GM23338 (cell line): ENCODE results near the gene MTNR1B. TPM values are rescaled to one million over a fixed set of nuclear protein-coding genes. Genes with fewer than 3 reads are reported as not detected.

Source experiments
- ATAC-seq: fragments of 200-7000 bp; cut with Tn5 transposase; 3 replicates; pipeline ENCODE4 v1.9.1; 2020
- DNase-seq: peaks from one replicate; pipeline ENCODE4 v3.0.0-alpha.2; 2015; ENCODE audit warnings: low spot score
- H2AFZ ChIP-seq: fragments of 200-600 bp; sonication (generic); 2 replicates; pipeline ENCODE4 v1.8.0; 2016; ENCODE audit warnings: antibody characterized with exemption, mild to moderate bottlenecking, moderate library complexity
- H3F3A ChIP-seq: fragments of 200-600 bp; sonication (generic); replicated peaks from 2 replicates; pipeline ENCODE4 v1.8.0; 2017; ENCODE audit warnings: antibody characterized with exemption, mixed run types, low read depth
- H3K27ac ChIP-seq: fragments of 200-600 bp; sonication (generic); 2 replicates; pipeline ENCODE4 v1.6.1; 2016; ENCODE audit warnings: low read depth
- H3K27me3 ChIP-seq: fragments of 200-600 bp; sonication (generic); 2 replicates; pipeline ENCODE4 v1.8.0; 2016; ENCODE audit warnings: mild to moderate bottlenecking, mixed run types, moderate library complexity; ENCODE audit not compliant: insufficient read depth
- H3K36me3 ChIP-seq: fragments of 200-600 bp; sonication (generic); 2 replicates; pipeline ENCODE4 v1.8.0; 2016; ENCODE audit warnings: mild to moderate bottlenecking; ENCODE audit not compliant: insufficient read depth
- H3K4me1 ChIP-seq: fragments of 200-600 bp; sonication (generic); 2 replicates; pipeline ENCODE4 v1.8.0; 2016; ENCODE audit warnings: mild to moderate bottlenecking, moderate library complexity; ENCODE audit not compliant: insufficient read depth
- H3K4me2 ChIP-seq: fragments of 200-600 bp; sonication (generic); 2 replicates; pipeline ENCODE4 v1.7.1; 2017; ENCODE audit warnings: mixed run types
- H3K4me3 ChIP-seq: fragments of 200-600 bp; sonication (generic); 2 replicates; pipeline ENCODE4 v1.6.1; 2016; ENCODE audit warnings: mixed run types
- H3K79me2 ChIP-seq: fragments of 200-600 bp; sonication (generic); replicated peaks from 2 replicates; pipeline ENCODE4 v1.8.0; 2017; ENCODE audit warnings: mild to moderate bottlenecking; ENCODE audit not compliant: insufficient read depth
- H3K9me2 ChIP-seq: fragments of 200-600 bp; sonication (generic); 2 replicates; pipeline ENCODE4 v1.8.0; 2017; ENCODE audit not compliant: insufficient read depth
- H4K20me1 ChIP-seq: fragments of 200-600 bp; sonication (generic); replicated peaks from 2 replicates; pipeline ENCODE4 v1.8.0; 2017; ENCODE audit warnings: mild to moderate bottlenecking; ENCODE audit not compliant: insufficient read depth
- H3K27ac Mint-ChIP-seq: 2 replicates; pipeline ENCODE4 v1.8.0; 2020; ENCODE audit warnings: inconsistent platforms, mild to moderate bottlenecking, moderate library complexity, mixed read lengths
- H3K27me3 Mint-ChIP-seq: 3 replicates; pipeline ENCODE4 v1.8.0; 2022; ENCODE audit warnings: low read depth, mild to moderate bottlenecking, moderate library complexity, mixed read lengths, inconsistent platforms; ENCODE audit not compliant: insufficient read depth, poor library complexity
- H3K36me3 Mint-ChIP-seq: 3 replicates; pipeline ENCODE4 v1.8.0; 2021; ENCODE audit warnings: low read depth, mild to moderate bottlenecking, inconsistent platforms, moderate library complexity, mixed read lengths
- H3K4me1 Mint-ChIP-seq: 3 replicates; pipeline ENCODE4 v1.8.0; 2020; ENCODE audit warnings: mild to moderate bottlenecking, inconsistent platforms, mixed read lengths
- H3K4me3 Mint-ChIP-seq: 3 replicates; pipeline ENCODE4 v1.8.0; 2021; ENCODE audit warnings: moderate library complexity, mild to moderate bottlenecking, inconsistent platforms, mixed read lengths
- H3K9me3 Mint-ChIP-seq: 3 replicates; pipeline ENCODE4 v1.8.0; 2020; ENCODE audit warnings: moderate library complexity, mild to moderate bottlenecking, inconsistent platforms, mixed read lengths
- CREB1 ChIP-seq: fragments of 250-450 bp; sonication (Bioruptor Pico); IDR thresholded peaks from 2 replicates; pipeline ENCODE4 v1.5.0; 2020; ENCODE audit warnings: low read depth, mild to moderate bottlenecking, moderate library complexity
- CTCF ChIP-seq, 2 experiments: fragments of 200-600 bp in 1 of 2; sonication (generic) in 1 of 2; conservative IDR thresholded peaks; 2 replicates each; pipeline versions ENCODE4 v1.5.1 to v1.6.1; 2016 to 2017; ENCODE audit warnings: antibody characterized with exemption in 2 of 2, low read depth in 2 of 2, mild to moderate bottlenecking in 2 of 2, moderate library complexity in 1 of 2
- ETS1 ChIP-seq: IDR thresholded peaks from 2 replicates; pipeline ENCODE4 v1.6.1; 2016; ENCODE audit warnings: antibody characterized with exemption
- EZH2phosphoT487 ChIP-seq: fragments of 200-600 bp; sonication (generic); IDR thresholded peaks from one replicate; pipeline ENCODE4 v1.8.1; 2018; ENCODE audit warnings: antibody characterized with exemption; ENCODE audit not compliant: unreplicated experiment
- ZNF331 ChIP-seq: fragments of 250-450 bp; sonication (Bioruptor Pico); IDR thresholded peaks from 2 replicates; pipeline ENCODE4 v1.5.0; 2020; ENCODE audit warnings: low read depth, mild to moderate bottlenecking, moderate library complexity
- ZNF462 ChIP-seq: fragments of 250-450 bp; sonication (Bioruptor Pico); IDR thresholded peaks from 2 replicates; pipeline ENCODE4 v1.5.0; 2020; ENCODE audit warnings: mild to moderate bottlenecking, moderate library complexity
- polyA plus RNA-seq: library from polyadenylated mRNA; unstranded; fragments of >200 nt; fragmentation: Nextera tagmentation; extraction: Ambion mirVana; gene quantifications from 2 replicates; pipeline ENCODE4 v1.2.1, GENCODE V29; 2016
- total RNA-seq: library from RNA; depleted of rRNA; stranded (reverse); fragments of >200 nt; shearing (Covaris generic); gene quantifications from 2 replicates; pipeline ENCODE4 v1.2.3, GENCODE V29; 2014

MTNR1B gene
- total and polyA plus RNA-seq, 2 experiments from 2014 or later = not detected

GRCh38 chr11:92960886-92961285, 8.6 kb upstream of the MTNR1B start:
- no peaks in the 10 kb centered on the region; the same call in 1 of the 2 replicates for H3K4me1 ChIP-seq
- H3K36me3 ChIP-seq = no peaks in the 10 kb centered on the region; the same call in 1 of the 2 replicates
- no peak for DNase-seq
- H3K27ac ChIP-seq = no peak overlapping the region
- H2AFZ ChIP-seq = no peak overlapping the region
- H3K9me2 ChIP-seq = no peaks in the 10 kb centered on the region
- Mint-ChIP-seq H3K27me3 (no peaks in the 10 kb centered on the region), H3K36me3 (no peaks in the 10 kb centered on the region), H3K9me3 (no peaks in the 10 kb centered on the region), H3K27ac (no peak overlapping the region), H3K4me3 (no peak overlapping the region), H3K4me1 (peaks cover 5% of the 10 kb centered on the region; the same call in 1 of the 3 replicates)
- H3K27me3 ChIP-seq = no peaks in the 10 kb centered on the region
- no peaks in the 10 kb centered on the region for H4K20me1 ChIP-seq
- ATAC-seq = no peak
- no peak overlapping the region for H3K4me2 ChIP-seq
- no peaks in the 10 kb centered on the region for H3F3A ChIP-seq
- peak in 1 of 2 experiments; percentile 34; a peak in 2 of 4 replicates for TF ChIP-seq CTCF (conservative IDR thresholded peaks at IDR 0.05; ENCODE audit: low read depth in 2 of 2)
- TF ChIP-seq ETS1 = no peak
- no peak overlapping the region for H3K4me3 ChIP-seq
- H3K79me2 ChIP-seq = no peaks in the 10 kb centered on the region

GRCh38 chr11:92962446-92962845, 7.0 kb upstream of the MTNR1B start:
- Histone ChIP-seq H4K20me1 (no peaks in the 10 kb centered on the region), H3K27me3 (peaks cover 4% of the 10 kb centered on the region), H2AFZ (no peak overlapping the region), H3F3A (no peaks in the 10 kb centered on the region), H3K36me3 (no peaks in the 10 kb centered on the region; the same call in 1 of the 2 replicates), H3K9me2 (no peaks in the 10 kb centered on the region), H3K4me1 (no peaks in the 10 kb centered on the region; the same call in 1 of the 2 replicates), H3K27ac (no peak overlapping the region), H3K79me2 (no peaks in the 10 kb centered on the region), H3K4me2 (no peak overlapping the region), H3K4me3 (no peak overlapping the region)
- no peaks in the 10 kb centered on the region for H3K36me3 Mint-ChIP-seq
- no peak for ATAC-seq
- H3K4me1 Mint-ChIP-seq = peaks cover 5% of the 10 kb centered on the region; the same call in 1 of the 3 replicates
- no peak overlapping the region for H3K27ac Mint-ChIP-seq
- H3K4me3 Mint-ChIP-seq = no peak overlapping the region
- H3K9me3 Mint-ChIP-seq = no peaks in the 10 kb centered on the region
- no peak for DNase-seq
- no peaks in the 10 kb centered on the region for H3K27me3 Mint-ChIP-seq
- TF ChIP-seq ETS1 (no peak), ZNF462 (CRISPR knock-in tag) (no peak), CTCF (conservative IDR thresholded peaks at IDR 0.05; ENCODE audit: low read depth in 2 of 2) (no peak), EZH2phosphoT487 (no peak), ZNF331 (CRISPR knock-in tag) (no peak), CREB1 (CRISPR knock-in tag) (no peak)
